A549 (cell line): ENCODE results near the gene CDHR2. TPM values are rescaled to one million over a fixed set of nuclear protein-coding genes. Genes with fewer than 3 reads are reported as not detected.

Source experiments
- ATAC-seq, 2 experiments: fragments of 200-7000 bp in 1 of 2; fragments of >200 bp in 1 of 2; cut with Nextera tagmentation in 1 of 2; cut with Tn5 transposase in 1 of 2; 3 replicates each; pipeline versions ENCODE4 v1.8.0 to v1.9.1; 2018 to 2020; ENCODE audit warnings: mild to moderate bottlenecking in 1 of 2, moderate library complexity in 1 of 2
- CTCF ChIA-PET: fragments of 300-600 bp; sonication (Branson Sonifier 250); formaldehyde crosslinking; extraction: SDS; loops from one replicate; lab custom pipeline; 2021; ENCODE audit warnings: antibody characterized with exemption, inconsistent platforms; lab: Yijun Ruan, JAX
- POLR2A ChIA-PET: fragments of 350-600 bp; formaldehyde crosslinking; extraction: SDS; loops from one replicate; lab custom pipeline; 2021; ENCODE audit warnings: antibody characterized with exemption, inconsistent platforms; lab: Yijun Ruan, JAX
- DNase-seq, 2 experiments: peaks; one replicate each; pipeline versions ENCODE4 v3.0.0 to v3.0.0-alpha.2; 2011 to 2016; ENCODE audit warnings: low read depth in 1 of 2, low spot score in 1 of 2
- FAIRE-seq: peaks from 2 replicates; lab custom pipeline; 2011; peaks lifted over from hg19 to GRCh38; lab: Jason Lieb, UNC
- H3K27ac ChIP-seq, 2 experiments: fragments of >200 bp; sonication (Bioruptor Twin); formaldehyde crosslinking; 3 replicates each; pipeline ENCODE4 v1.5.1; 2016 to 2017
- H3K4me1 ChIP-seq: fragments of >200 bp; sonication (Bioruptor Twin); formaldehyde crosslinking; 3 replicates; pipeline ENCODE4 v1.6.1; 2016
- H3K4me2 ChIP-seq: fragments of >200 bp; sonication (Bioruptor Twin); formaldehyde crosslinking; 3 replicates; pipeline ENCODE4 v1.6.1; 2016
- H3K4me3 ChIP-seq: fragments of >200 bp; sonication (Bioruptor Twin); formaldehyde crosslinking; 3 replicates; pipeline ENCODE4 v1.5.1; 2016
- H3K9me3 ChIP-seq: fragments of >200 bp; sonication (Bioruptor Twin); formaldehyde crosslinking; 3 replicates; pipeline ENCODE4 v1.6.1; 2016
- E2F6 ChIP-seq: IDR thresholded peaks from 2 replicates; pipeline ENCODE4 v1.6.1; 2012; ENCODE audit warnings: low read depth, borderline replicate concordance
- ELK1 ChIP-seq: fragments of 150-350 bp; IDR thresholded peaks from 2 replicates; pipeline ENCODE4 v1.6.1; 2014; ENCODE audit warnings: low read depth, mild to moderate bottlenecking, low read length
- EP300 ChIP-seq, 2 experiments: fragments of >200 bp; sonication (Bioruptor Twin); formaldehyde crosslinking; IDR thresholded peaks; 2 replicates in 1 of 2; 3 replicates in 1 of 2; pipeline ENCODE4 v1.6.1; 2016 to 2017
- ESRRA ChIP-seq: fragments of 150-350 bp; IDR thresholded peaks from 2 replicates; pipeline ENCODE4 v1.6.1; 2014; ENCODE audit warnings: mild to moderate bottlenecking, low read length, borderline replicate concordance
- FOSL2 ChIP-seq, 2 experiments: fragments of 450-650 bp in 1 of 2; fragments of >200 bp in 1 of 2; sonication (Bioruptor Twin) in 1 of 2; formaldehyde crosslinking; IDR thresholded peaks; 2 replicates each; pipeline versions ENCODE4 v1.5.0 to v1.6.1; 2016 to 2020; ENCODE audit warnings: mild to moderate bottlenecking in 1 of 2, moderate library complexity in 1 of 2
- FOXS1 ChIP-seq: fragments of 250-450 bp; sonication (Bioruptor Pico); IDR thresholded peaks from 2 replicates; pipeline ENCODE4 v1.5.0; 2020; ENCODE audit warnings: mild to moderate bottlenecking, moderate library complexity
- HOXB5 ChIP-seq: fragments of 250-450 bp; sonication (Bioruptor Pico); IDR thresholded peaks from 2 replicates; pipeline ENCODE4 v1.5.0; 2020; ENCODE audit warnings: mild to moderate bottlenecking, moderate library complexity
- MAFK ChIP-seq: fragments of 450-650 bp; IDR thresholded peaks from 2 replicates; pipeline ENCODE4 v1.6.1; 2014; ENCODE audit not compliant: partially characterized antibody
- MAZ ChIP-seq: fragments of 150-350 bp; IDR thresholded peaks from 2 replicates; pipeline ENCODE4 v1.6.1; 2014; ENCODE audit warnings: antibody characterized with exemption, low read depth, low read length, borderline replicate concordance
- MYC ChIP-seq: IDR thresholded peaks from 2 replicates; pipeline ENCODE4 v1.6.1; 2012; ENCODE audit warnings: mild to moderate bottlenecking, inconsistent platforms, low read length, improper control_type of control experiment, borderline replicate concordance
- PHF8 ChIP-seq: fragments of 200-600 bp; sonication (generic); IDR thresholded peaks from 2 replicates; pipeline ENCODE4 v1.6.1; 2016; ENCODE audit warnings: low read depth, mild to moderate bottlenecking, antibody characterized with exemption, moderate library complexity, borderline replicate concordance
- POLR2AphosphoS2 ChIP-seq: conservative IDR thresholded peaks from 2 replicates; pipeline ENCODE4 v1.6.1; 2012; ENCODE audit warnings: low read length, improper control_type of control experiment, inconsistent platforms
- REST ChIP-seq: fragments of 200-600 bp; sonication (generic); IDR thresholded peaks from 2 replicates; pipeline ENCODE4 v1.6.1; 2016; ENCODE audit warnings: antibody characterized with exemption, mild to moderate bottlenecking, moderate library complexity
- RFX5 ChIP-seq: fragments of 450-650 bp; IDR thresholded peaks from 2 replicates; pipeline ENCODE4 v1.7.1; 2014; ENCODE audit warnings: antibody characterized with exemption, mild to moderate bottlenecking, moderate library complexity
- TP53 ChIP-seq: fragments of 250-450 bp; sonication (Bioruptor Pico); IDR thresholded peaks from 2 replicates; pipeline ENCODE4 v1.5.0; 2021; ENCODE audit warnings: mild to moderate bottlenecking, moderate library complexity
- ZSCAN20 ChIP-seq: fragments of 250-450 bp; sonication (Bioruptor Pico); IDR thresholded peaks from 2 replicates; pipeline ENCODE4 v1.8.0; 2022; ENCODE audit warnings: mild to moderate bottlenecking, moderate library complexity
- WGBS: methylation state at CpG from one replicate; pipeline ENCODE4 v1.1.6; 2017; ENCODE audit errors: missing lambda C conversion rate; 5-methylcytosine and 5-hydroxymethylcytosine counted together
- polyA plus RNA-seq, 4 experiments: library from polyadenylated mRNA; depleted of rRNA in 3 of 4; stranded (reverse); fragments of >200 nt; fragmentation: RNase III in 1 of 4; extraction: RNeasy Plus Mini Kit Qiagen cat#74134 plus additional on column Dnase treatment in 1 of 4; gene quantifications; 2 replicates in 3 of 4; 3 replicates in 1 of 4; pipeline ENCODE4 v1.2.3, GENCODE V29; 2011 to 2017
- TF ChIP-seq, protein P1 (sequence below): fragments of >200 bp; sonication (Bioruptor Twin); formaldehyde crosslinking; IDR thresholded peaks from 3 replicates; pipeline ENCODE4 v1.6.1; 2016

Gene CDHR2
- polyA plus RNA-seq, 2 of the 4 experiments (the other 2 are of a cell fraction), result 0.09 TPM; not detected in 1

DNA sequence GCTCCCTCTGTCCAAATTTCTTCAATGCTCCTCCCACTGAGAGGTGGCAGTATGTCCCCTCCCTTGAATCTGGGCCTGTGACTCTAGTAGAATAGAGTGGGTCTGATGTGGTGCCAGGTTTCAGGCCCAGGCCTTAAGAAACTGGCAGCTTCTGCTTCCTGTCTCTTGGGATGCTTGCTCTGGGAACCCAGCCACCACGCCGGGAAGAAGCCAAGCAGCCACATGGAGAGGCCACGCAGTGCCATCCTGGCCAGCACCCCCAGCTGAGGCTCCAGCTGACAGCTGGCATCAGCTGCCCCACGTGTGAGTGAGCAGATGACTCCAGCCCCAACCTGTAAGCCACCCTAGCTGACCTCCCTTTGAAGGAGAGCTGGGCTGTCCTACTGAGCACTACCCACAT, 90.8 kb downstream of the CDHR2 start:
- FAIRE-seq (no peak), ATAC-seq (0 out of 6 replicates have a peak, but pooled peaks of 1 of the 2 experiments have one; percentile 8), DNase-seq (no peak)
- ChIA-PET POLR2A (no interaction called here), CTCF (interaction anchor here (0.9 to 2.3 kb wide), 5 partner anchors 10 to 911 kb away, joined by 3 to 9 read pairs (median 4); partner anchors contain the start of genes EIF4E1B and SNCB)
- Histone ChIP-seq H3K9me3 (no peaks in the 10 kb centered on the region), H3K4me3 (no peak overlapping the region), H3K4me1 (no peaks in the 10 kb centered on the region), H3K4me2 (no peak overlapping the region), H3K27ac (no peak overlapping the region)
- no peak for TF ChIP-seq POLR2AphosphoS2
- 86% methylated on average over 3 of the region's 4 CpGs for WGBS

GRCh38 chr5:176640616-176641015, 91.5 kb downstream of the CDHR2 start:
- ChIA-PET CTCF (interaction anchor here (0.9 to 2.3 kb wide), 6 partner anchors 10 to 224 kb away, joined by 3 to 9 read pairs (median 4); partner anchors contain the start of genes EIF4E1B and SNCB), POLR2A (no interaction called here)
- Histone ChIP-seq H3K4me1 (no peaks in the 10 kb centered on the region), H3K27ac (no peak overlapping the region), H3K4me2 (no peak overlapping the region), H3K9me3 (no peaks in the 10 kb centered on the region), H3K4me3 (no peak overlapping the region)
- ATAC-seq, result no peak
- TF ChIP-seq RFX5 (no peak), FOXS1 (CRISPR knock-in tag) (no peak), HOXB5 (CRISPR knock-in tag) (no peak), EP300 (IDR thresholded peaks at IDR 0.05) (no peak), ESRRA (no peak), MAZ (no peak), ZSCAN20 (no peak), TP53 (CRISPR knock-in tag) (no peak), ELK1 (no peak), PHF8 (no peak), MYC (no peak), REST (no peak)
- FAIRE-seq, result no peak
- 52% methylated on average over 4 of the region's 4 CpGs for WGBS
- no peak for DNase-seq

DNA sequence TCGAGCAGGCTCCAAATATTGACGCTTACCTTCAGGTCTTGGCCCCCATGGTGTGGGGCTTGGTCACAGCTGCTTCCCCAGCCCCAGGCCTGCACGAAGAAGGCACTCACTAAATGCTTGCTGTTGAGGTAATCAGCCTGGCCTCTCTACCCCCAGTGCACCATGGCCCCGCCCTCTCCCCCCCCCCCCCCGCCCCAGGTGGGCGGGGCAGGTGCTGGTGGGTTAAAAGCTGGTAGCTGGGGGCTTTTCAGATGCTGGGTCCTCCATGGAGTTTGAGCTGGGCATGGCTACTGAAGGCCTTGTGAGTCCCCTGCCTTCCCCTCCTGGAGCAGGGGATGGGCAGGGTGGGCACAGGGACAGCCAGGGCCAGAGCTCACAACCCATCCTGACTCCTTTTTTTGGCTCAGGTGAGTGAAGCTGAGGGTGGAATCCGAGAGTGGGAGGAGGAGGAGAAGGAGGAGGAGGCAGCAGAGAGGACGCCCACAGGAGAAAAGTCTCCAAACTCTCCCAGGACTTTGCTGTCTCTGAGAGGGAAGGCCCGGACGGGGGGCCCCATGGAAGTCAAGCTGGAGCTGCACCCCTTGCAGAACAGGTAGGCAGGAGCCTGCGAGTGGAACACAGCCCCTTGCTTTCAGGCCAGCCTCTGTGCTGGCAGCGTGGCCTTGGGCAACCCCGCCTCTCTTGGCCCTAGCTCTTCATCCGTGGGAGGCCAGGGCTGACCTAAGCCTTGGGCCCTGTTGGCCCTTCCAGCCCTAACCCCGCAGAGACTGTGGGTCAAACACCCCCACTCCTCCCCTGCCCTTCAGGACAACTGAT, 93.7 kb downstream of the CDHR2 start:
- ChIA-PET POLR2A (no interaction called here), CTCF (interaction anchor here (1.6 kb wide), 1 partner anchor 227 kb away, joined by 5 read pairs; the partner anchor contains the start of gene CLTB)
- DNase-seq, result no peak
- ATAC-seq, result no peak
- H3K4me3 ChIP-seq, result no peak overlapping the region
- 66% methylated on average over 11 of the region's 15 CpGs for WGBS
- FAIRE-seq, result no peak
- no peaks in the 10 kb centered on the region for H3K9me3 ChIP-seq
- no peak overlapping the region for H3K4me2 ChIP-seq
- peaks cover 6% of the 10 kb centered on the region; the same call in 2 of the 3 replicates for H3K4me1 ChIP-seq
- no peak overlapping the region for H3K27ac ChIP-seq
- TF ChIP-seq, protein P1, sequence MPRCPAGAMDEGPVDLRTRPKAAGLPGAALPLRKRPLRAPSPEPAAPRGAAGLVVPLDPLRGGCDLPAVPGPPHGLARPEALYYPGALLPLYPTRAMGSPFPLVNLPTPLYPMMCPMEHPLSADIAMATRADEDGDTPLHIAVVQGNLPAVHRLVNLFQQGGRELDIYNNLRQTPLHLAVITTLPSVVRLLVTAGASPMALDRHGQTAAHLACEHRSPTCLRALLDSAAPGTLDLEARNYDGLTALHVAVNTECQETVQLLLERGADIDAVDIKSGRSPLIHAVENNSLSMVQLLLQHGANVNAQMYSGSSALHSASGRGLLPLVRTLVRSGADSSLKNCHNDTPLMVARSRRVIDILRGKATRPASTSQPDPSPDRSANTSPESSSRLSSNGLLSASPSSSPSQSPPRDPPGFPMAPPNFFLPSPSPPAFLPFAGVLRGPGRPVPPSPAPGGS, result no peak
- no peak for TF ChIP-seq HOXB5 (CRISPR knock-in tag)
- TF ChIP-seq MAFK, result no peak
- no peak for TF ChIP-seq E2F6
- TF ChIP-seq FOSL2 (IDR thresholded peaks at IDR 0.05), result no peak
- TF ChIP-seq FOSL2 (CRISPR knock-in tag; IDR thresholded peaks at IDR 0.05), result no peak
- TF ChIP-seq, all 56 proteins: peak for 0
